Heart left ventricle (tissue), 13 donors: ENCODE measurements around the gene EML5.

Experiments
- POLR2A ChIP-seq, 2 donors: fragments of 450-650 bp; IDR thresholded peaks; one replicate each; pipeline ENCODE4 v1.6.1; 2017; ENCODE audit warnings: antibody characterized with exemption in 2 of 2, mild to moderate bottlenecking in 2 of 2, moderate library complexity in 2 of 2
- TF ChIP-seq, protein P1 (sequence below), 12 donors: fragments of 200-600 bp; sonication (generic) in 4 of 12; IDR thresholded peaks; one replicate each; pipeline versions ENCODE4 v1.5.0 to v1.8.0; 2018 to 2022; ENCODE audit warnings: antibody characterized with exemption in 12 of 12, mild to moderate bottlenecking in 5 of 12
- donor health status: ischemic (EF 13 %, LVEDD 7.1; RV severe dilation, severe dysfunction).
- donor health status: DM: no; HTN: yes; CAD: no.
- donor health status: DM: no; HTN: no; CAD: no.
- donor health status: ischemic (EF 25% LVEDD 6.9; RV normal size, moderate dysfunction).
- donor health status: ischemic (EF 25% LVEDD 5.7; RV mildly dilated, moderate dysfunction).
- donor health status: ischemic (EF 35%, LVEDD 5.7; RV mildly dilated, moderate dysfunction).
- donor health status: nonischemic (EF 11% LVEDD 7.7; RV severe dilation, severe dysfunction).
- donor health status: DM: yes; HTN: yes; CAD: no.
- donor health status: PGD.
- donor health status: ischemic (EF 29% LVEDD 5.4; RV normal size, mild dysfunction).
- donor health status: nonischemic (EF 23%, LVEDD 6.1; RV moderate dilation, normal function).

DNA sequence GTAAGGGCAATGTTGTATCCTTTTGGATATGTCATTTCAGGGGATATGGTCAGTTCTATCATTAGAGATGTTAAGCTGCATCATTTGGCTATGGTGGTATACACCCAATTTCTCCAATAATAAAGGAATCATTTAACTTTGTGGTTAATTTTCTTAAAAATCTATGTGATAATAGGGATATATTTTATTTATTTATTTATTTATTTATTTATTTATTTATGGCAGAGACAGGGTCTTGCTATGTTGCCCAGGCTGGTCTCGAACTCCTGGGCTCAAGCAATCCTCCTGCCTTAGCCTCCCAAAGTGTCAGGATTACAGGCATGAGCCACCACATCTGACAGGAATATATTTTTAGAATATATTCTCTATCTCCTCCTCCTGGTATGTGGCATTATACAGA lies 85.7 kb downstream of the EML5 start:
- TF ChIP-seq, protein P1, sequence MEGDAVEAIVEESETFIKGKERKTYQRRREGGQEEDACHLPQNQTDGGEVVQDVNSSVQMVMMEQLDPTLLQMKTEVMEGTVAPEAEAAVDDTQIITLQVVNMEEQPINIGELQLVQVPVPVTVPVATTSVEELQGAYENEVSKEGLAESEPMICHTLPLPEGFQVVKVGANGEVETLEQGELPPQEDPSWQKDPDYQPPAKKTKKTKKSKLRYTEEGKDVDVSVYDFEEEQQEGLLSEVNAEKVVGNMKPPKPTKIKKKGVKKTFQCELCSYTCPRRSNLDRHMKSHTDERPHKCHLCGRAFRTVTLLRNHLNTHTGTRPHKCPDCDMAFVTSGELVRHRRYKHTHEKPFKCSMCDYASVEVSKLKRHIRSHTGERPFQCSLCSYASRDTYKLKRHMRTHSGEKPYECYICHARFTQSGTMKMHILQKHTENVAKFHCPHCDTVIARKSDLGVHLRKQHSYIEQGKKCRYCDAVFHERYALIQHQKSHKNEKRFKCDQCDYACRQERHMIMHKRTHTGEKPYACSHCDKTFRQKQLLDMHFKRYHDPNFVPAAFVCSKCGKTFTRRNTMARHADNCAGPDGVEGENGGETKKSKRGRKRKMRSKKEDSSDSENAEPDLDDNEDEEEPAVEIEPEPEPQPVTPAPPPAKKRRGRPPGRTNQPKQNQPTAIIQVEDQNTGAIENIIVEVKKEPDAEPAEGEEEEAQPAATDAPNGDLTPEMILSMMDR (IDR thresholded peaks at IDR 0.05) = no peak
- TF ChIP-seq POLR2A (IDR thresholded peaks at IDR 0.05) = no peak
